Activated CD8-positive, alpha-beta memory T cell treated with anti-CD3 and anti-CD28 coated beads, Interleukin-2, amount 50 U/mL, for 4 hours (primary cell): Measurements from ENCODE around the gene SEC23IP.

ENCODE experiments used
- DNase-seq: peaks from one replicate; pipeline ENCODE4 v3.0.0-alpha.2; 2020

SEC23IP gene

DNA sequence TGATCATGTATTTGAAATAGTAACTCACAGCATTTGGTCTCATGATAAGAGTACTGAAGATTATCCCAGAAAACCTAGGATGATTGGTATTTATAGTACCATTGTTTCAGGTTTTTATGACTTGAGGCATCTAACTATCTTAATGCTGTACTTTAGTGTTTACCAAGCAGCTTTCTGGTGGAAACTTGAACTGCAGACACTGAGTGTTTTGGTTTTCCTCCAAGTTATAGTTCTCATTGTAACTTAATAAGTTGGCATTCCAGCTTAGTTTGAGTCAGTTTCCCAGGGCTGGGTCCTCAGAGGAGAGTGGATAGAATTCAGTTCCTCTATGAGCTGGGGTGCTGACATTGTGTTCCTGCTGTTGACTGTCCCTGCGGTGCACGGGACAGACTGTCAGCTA lies 50.4 kb downstream of the SEC23IP start:
- DNase-seq = no peak

DNA sequence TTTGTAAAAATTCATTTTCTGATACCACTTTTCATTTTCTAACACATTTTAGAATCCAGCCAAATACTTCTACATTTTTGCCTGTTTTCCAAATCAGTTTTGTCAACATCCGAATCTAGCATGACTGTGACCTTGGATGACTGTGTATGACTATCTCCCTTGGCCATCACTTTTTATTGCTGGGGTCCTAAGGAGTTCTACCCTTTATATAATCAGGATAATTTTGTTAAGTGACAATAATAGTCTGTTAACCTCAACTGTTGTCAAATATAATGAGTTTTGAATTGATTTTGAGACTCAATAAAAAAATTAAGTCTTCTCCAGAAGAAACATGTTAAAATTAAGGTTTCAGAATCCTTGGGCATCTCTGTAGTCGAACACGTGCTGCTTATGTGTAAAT lies 53.3 kb downstream of the SEC23IP start:
- DNase-seq = no peak

DNA sequence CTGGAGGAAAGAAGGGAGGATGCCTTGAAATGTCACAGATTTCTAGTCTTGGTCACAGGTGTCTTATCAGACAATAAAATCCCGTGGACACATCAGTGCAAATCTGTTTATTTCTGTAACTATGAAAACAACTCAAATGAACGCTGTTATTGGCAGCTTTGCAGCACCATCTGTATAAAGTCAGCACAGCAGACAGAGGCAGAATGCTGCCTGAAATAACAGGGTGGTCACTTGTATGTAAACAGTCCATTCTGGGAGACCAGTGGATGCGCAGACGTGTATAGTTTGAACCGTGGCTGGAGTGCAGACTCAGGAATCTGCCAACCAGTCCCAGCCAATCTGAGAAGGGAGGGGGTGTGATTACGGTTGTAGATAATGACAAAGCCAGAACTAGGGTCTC lies 54.8 kb downstream of the SEC23IP start:
- no peak for DNase-seq

DNA sequence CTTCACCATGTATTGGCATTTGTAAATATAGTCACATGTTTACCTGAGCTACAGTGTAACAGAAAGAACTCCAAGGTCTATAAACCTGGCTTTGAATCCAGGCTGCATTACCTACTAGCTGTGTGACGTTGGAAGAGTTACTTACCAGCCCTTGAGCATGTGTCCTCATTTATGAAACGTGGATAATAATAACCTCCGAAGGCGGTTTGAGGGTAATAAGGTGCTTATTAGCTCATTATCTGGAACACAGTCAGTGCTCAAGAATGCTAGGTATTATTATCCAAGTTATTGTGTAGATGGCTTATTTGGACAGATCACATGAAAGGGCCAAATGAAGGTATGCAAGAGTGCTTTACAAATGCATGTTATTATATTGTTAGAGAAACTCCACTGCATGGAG lies 64.9 kb downstream of the SEC23IP start:
- DNase-seq = no peak

DNA sequence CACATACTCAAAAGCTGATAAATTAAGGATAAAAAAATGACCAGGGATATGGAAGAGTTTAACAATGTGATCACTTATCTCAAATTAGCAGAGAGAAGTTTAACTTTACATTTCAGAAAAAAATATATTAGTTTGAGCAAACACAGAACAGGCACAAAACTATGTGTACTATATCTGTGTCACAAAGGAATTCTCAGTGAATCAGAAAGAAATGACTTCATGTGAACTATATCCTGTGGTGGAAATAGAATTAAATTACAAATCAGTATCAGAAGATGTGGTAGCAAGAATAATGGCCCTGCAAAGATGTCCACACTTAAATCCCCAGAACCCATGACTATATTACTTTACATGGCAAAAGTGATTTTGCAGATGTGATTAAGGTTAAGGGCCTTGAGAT lies 70.3 kb downstream of the SEC23IP start:
- no peak for DNase-seq

DNA sequence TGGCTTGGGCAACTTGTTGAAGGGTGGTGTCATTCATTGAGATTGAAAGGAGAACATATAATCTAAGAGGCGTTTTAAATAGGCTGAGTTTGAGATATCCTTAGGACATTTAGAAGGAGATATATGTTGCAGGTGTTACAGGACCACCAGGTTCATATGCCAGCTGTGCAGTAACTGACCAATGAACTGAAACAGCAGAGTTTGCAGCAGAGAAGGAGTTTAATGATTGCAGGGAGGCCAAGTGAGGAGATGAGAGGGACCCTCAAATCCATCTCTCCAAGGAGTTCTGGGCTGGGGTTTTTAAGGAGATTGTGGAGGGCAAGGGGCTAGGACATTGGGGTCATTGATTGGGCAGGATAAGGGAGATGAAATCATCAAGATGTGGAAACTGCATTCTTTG lies 74.5 kb downstream of the SEC23IP start:
- DNase-seq = no peak

DNA sequence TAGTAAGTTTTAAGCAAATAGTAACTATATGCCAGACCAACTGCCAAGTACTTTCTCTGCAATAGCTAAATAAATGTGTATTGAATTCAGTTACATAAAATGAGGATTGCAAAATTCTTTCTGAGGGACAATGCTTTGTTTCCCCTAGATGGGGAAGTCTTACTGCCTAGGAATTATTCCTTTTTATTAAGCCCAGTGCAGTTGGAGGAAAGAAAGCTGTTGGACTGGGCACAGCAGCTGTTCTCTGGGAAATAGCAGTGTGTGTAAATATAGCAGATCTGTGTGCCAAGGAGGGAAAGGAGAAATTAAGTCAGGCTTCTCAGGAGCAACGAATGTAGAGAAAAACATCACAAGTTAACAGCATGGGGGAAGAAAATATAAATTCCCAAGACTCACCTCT lies 77.1 kb downstream of the SEC23IP start:
- no peak for DNase-seq

DNA sequence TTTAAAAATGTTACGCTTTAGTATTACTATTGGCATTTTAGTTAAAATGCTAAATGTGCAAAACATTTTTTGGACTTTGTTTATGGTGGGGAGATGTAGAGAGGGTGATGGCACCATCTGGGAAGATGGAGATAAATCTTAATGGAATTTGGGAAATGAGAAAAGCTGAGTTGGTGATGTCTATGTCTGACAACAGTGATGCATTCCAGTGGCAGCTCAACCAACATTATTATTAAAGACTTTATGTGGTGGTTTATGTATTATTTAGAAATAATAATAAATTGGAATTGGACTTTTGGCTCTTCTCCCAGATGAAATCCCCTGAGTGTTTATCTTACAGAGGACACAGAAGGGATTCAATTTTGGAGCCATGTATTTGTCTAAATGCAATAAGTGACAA lies 77.6 kb downstream of the SEC23IP start:
- DNase-seq = no peak

DNA sequence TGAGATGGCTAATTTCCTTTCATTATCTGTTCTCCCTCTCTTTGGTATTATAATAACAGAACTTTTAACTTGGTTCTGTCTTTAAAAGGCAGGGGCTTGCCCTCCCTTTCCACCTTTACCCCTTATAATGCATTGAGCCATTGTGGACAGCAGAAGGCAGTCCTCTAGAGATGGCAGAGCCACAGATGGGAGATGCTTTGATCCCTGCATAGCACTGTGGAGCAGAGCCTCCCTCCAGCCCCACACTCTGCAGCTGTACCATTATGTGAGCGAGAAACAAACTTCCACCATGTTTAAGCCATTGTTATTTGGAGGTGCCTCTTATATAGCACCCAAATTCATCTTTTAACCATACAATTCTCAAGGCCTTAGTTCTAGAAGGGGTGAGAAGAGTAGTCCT lies 78.4 kb downstream of the SEC23IP start:
- DNase-seq = no peak

DNA sequence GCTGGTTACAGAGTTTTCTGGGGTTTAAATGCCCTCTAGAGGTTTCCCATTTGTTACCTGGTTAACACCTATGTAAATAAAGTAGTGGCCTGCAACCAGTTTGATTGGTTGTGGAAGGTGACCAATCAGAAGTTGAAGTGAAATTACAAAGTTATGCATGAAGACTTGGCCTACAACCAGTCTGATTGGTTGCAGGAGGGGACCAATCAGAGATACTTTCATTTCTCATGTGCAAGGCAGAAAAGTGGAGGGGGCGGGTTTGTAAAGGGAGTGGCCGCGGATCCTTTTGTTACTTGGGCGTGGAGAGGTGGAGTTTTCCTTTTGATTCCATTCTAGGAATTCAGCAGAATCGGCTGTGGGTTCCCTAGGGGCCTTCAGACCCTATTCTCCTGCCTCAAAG lies 80.8 kb downstream of the SEC23IP start:
- no peak for DNase-seq

DNA sequence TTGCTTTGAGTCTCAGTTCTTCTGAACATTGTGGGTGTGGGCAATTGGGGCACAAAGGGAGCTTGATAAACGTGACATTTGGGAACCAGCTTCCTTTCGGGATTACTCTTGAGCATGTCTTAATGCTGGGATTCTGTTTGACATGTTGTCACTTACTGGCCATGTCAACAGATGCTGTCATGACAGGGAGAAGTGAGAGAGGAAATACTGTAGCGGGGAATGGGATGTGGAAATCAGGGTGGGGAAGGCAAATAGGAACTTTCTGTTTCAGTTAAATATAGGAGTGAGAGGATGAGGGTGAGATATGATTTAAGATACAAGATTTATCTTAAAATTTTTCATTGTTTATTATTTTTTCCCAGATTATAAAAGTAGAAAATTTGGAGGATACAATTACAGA lies 83.9 kb downstream of the SEC23IP start:
- no peak for DNase-seq

DNA sequence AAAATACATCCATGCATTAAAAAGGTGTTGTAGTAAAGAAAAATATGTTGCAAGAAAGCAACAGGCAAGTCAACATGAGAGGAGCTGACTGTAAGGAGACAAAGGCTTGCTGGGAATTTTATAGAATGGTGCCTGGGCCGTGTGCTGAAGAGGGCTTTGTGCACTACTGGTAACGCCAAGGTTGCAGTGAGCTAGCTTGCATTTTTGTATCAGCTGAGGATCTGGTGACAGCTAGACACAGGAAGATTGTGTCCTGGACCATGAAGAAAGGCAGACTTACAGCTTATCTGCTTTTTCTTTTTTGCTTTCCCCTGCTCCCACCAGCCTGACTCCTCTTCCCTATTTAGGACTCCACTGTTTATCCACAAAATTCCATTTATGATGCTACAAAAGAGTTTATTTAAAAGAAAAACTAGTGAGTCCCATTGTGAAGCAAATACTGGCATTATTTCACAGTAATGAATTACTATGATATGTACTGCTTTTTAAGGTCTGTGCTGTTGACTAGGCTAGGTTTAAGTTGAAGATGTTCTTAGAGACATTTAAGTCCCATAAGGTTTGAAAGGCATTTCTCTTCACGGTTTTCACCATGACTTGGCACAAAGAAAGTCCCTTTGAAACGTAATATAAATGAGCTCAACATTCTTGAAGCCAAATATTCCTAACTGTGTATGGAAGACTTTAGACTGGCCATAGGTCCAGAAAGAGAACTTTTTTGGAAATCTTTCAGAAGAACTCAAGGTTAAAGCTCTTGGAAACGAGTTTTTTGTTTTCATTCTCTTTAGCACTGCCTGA lies 88.6 kb downstream of the SEC23IP start:
- no peak for DNase-seq

DNA sequence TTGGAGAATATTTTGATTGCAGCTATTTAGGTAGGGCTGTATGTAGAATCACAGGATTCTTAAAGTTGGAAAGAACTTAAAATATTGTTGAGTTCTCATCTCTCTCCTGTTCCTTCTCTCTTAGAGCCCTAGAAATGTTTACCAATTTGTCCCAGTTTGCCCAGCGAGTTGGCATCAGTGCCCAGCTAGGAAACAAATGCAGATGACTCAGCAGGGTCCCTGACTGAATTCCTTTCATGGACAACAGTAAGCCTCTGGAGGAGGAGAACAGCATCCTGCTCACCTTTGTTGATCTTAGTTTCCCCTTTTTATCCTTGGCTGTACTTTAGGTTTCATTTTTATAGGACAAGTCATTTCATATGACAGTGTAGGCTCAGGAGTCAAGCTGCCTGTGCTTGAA lies 89.3 kb downstream of the SEC23IP start:
- DNase-seq = no peak

DNA sequence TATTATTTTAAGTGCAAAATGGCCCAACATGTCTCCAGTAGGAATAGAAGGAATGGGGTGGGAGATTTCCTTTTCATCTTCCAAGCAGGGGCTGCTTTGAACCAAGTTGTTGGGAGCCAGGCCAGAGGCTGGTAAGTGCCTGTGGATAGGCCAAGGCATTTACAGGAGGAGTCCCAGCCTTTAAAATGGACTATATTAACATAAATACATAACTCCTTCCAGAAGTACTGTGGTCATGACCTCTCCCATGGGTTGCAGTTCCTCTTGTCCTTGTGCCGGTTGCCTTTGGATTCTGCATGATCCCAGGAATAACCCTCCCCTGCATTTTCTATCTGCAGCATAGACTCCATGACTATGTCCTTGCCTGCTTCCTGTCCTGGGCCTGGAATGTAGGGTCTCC lies 95.8 kb downstream of the SEC23IP start:
- DNase-seq = no peak

DNA sequence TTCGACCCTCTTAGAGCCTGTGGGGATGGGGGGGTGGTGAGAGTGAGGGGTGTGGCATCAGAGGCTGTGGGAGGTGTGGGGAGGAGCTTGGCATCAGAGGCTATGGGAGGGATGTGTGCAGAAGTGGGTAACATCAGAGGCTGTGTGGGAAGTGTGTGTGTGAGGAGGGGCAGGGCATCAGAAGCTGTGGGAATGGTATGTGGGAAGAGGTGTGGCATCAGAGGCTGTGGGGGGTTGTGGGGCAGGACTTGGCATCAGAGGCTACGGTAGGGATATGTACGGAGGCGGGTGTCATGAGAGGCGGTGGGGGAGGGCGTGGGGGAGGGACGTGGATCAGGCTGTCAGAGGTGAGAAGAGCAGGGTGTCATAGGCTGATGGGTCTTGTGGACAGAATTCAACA lies 97.4 kb downstream of the SEC23IP start:
- no peak for DNase-seq

DNA sequence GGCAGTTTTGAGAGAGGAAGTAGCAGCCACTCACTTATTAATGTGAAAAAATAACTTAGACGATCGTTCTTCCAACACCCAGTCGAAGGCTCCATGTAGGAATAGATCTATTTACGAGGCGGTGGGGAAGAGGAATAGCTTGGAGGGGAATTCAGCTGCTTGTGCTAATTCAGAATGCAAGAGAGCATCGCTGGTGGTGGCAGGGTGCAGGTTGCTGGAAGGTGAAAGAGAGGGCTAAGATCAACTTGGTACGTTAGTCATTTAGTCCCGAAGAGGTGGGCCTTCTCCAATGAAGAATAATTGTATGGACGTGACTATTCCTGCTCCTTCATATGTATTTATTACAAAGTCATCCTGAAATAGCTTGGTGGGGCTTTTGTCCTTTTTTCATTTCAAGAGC lies 98.5 kb downstream of the SEC23IP start:
- no peak for DNase-seq

DNA sequence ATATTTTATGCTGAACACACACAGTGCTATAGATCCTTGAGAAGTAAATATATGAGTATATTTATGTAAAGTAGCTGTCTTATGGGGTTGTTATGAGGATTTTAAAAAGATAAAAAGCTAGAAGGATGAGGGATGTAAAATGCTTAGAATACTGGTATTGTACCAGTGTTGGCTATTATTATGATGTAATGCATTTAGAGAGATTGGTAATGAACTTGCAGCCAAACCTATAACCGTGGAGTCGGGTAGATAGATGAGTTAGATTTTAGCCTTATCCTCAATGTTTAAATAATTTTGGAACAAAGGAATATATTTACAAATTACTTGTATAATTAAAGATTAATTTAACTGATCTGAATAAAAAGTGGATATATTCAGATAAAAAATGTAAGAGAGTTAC lies 99.3 kb downstream of the SEC23IP start:
- DNase-seq = no peak
